Right forelimb (tissue), 1 donor: ENCODE data around the gene OR51L1.
"Not testable (repeated sequence)": the region's sequence is repeated elsewhere in the genome, so short reads cannot be mapped to it uniquely, and the experiment has no call there.

Experiments
- DNase-seq: peaks from one replicate; pipeline ENCODE4 v3.0.0-alpha.2; 2018

Gene OR51L1

GRCh38 chr11:4994551-4994950, at the start of gene OR51L1:
Gene OR51L1, plus strand, starts transcription at chr11:4994851. Its CDS starts 4,132 bp downstream, at chr11:4998983.
- no peak for DNase-seq

GRCh38 chr11:4947505-4947904, 47.1 kb upstream of the OR51L1 start, which contains the start of gene OR51A4:
Gene OR51A4, minus strand, starts transcription at chr11:4947605. Its CDS starts 505 bp downstream, at chr11:4947100.
- DNase-seq: no peak

- DNase-seq: not testable (repeated sequence)
Measured at GRCh38 chr11:4955613-4956012, 39.0 kb upstream of the OR51L1 start, which contains the start of gene OR51A2. Gene OR51A2, minus strand, starts transcription at chr11:4955713. Its CDS starts 0 bp downstream, at chr11:4955713.

- no peak for DNase-seq
Measured at GRCh38 chr11:4957396-4957795, 37.3 kb upstream of the OR51L1 start.

GRCh38 chr11:4960877-4961276, 33.8 kb upstream of the OR51L1 start:
- no peak for DNase-seq

GRCh38 chr11:4962816-4963215, 31.8 kb upstream of the OR51L1 start:
- no peak for DNase-seq

GRCh38 chr11:4975436-4975835, 19.2 kb upstream of the OR51L1 start:
- no peak for DNase-seq

- no peak for DNase-seq
Measured at GRCh38 chr11:4979036-4979435, 15.6 kb upstream of the OR51L1 start.

- DNase-seq: no peak
Measured at GRCh38 chr11:4982678-4983077, 12.0 kb upstream of the OR51L1 start.

GRCh38 chr11:4983841-4984240, 10.8 kb upstream of the OR51L1 start:
- DNase-seq: no peak

- no peak for DNase-seq
Measured at GRCh38 chr11:4991060-4991459, 3.6 kb upstream of the OR51L1 start.

- peak; percentile 51 for DNase-seq
Measured at GRCh38 chr11:5004424-5005274, 10.0 kb downstream of the OR51L1 start.

- no peak for DNase-seq
Measured at GRCh38 chr11:5007561-5007960, 12.9 kb downstream of the OR51L1 start.

GRCh38 chr11:5011254-5011653, 16.6 kb downstream of the OR51L1 start:
- no peak for DNase-seq

- no peak for DNase-seq
Measured at GRCh38 chr11:5013012-5013411, 18.4 kb downstream of the OR51L1 start.

- DNase-seq: no peak
Measured at GRCh38 chr11:5021996-5022395, 27.3 kb downstream of the OR51L1 start.

- no peak for DNase-seq
Measured at GRCh38 chr11:5036669-5037068, 42.0 kb downstream of the OR51L1 start.

- DNase-seq: no peak
Measured at GRCh38 chr11:5037926-5038325, 43.3 kb downstream of the OR51L1 start.

GRCh38 chr11:5038341-5038740, 43.7 kb downstream of the OR51L1 start:
- no peak for DNase-seq

- no peak for DNase-seq
Measured at GRCh38 chr11:5040876-5041275, 46.2 kb downstream of the OR51L1 start.

GRCh38 chr11:5042091-5042490, 47.4 kb downstream of the OR51L1 start:
- no peak for DNase-seq

GRCh38 chr11:5043380-5043779, 48.7 kb downstream of the OR51L1 start:
- no peak for DNase-seq

- no peak for DNase-seq
Measured at GRCh38 chr11:5046226-5046625, 51.6 kb downstream of the OR51L1 start, which contains the start of gene OR52J3. Gene OR52J3, plus strand, starts transcription at chr11:5046526. Its CDS starts 0 bp downstream, at chr11:5046526.

- DNase-seq: no peak
Measured at GRCh38 chr11:5046754-5047330, 52.2 kb downstream of the OR51L1 start.
